HG03469 (cell line): ENCODE data around the gene CENPT.

ENCODE experiments used
- ATAC-seq: cut with Tn5 transposase; IDR thresholded peaks from one replicate; pipeline ENCODE4 v1.9.1; 2021; ENCODE audit warnings: mild to moderate bottlenecking, moderate library complexity, moderate number of reproducible peaks; ENCODE audit not compliant: unreplicated experiment

CENPT gene

GRCh38 chr16:67847064-67847861 lies at the start of gene CENPT:
CENPT (minus strand) TSS chr16:67847693; CDS start chr16:67833859, 13,834 bp downstream.
- ATAC-seq: peak; percentile 22

GRCh38 chr16:67897231-67897630 lies 49.7 kb upstream of the CENPT start:
- no peak for ATAC-seq

GRCh38 chr16:67893743-67894399 lies 46.4 kb upstream of the CENPT start:
- ATAC-seq: no peak

GRCh38 chr16:67892899-67893742 lies 45.6 kb upstream of the CENPT start, which contains the start of gene PSKH1:
PSKH1 (plus strand) TSS chr16:67893254; CDS start chr16:67908750, 15,496 bp downstream.
- ATAC-seq: peak; percentile 46

GRCh38 chr16:67892375-67892774 lies 44.9 kb upstream of the CENPT start:
- ATAC-seq: no peak

- no peak for ATAC-seq
Observed at GRCh38 chr16:67888331-67888730, 40.8 kb upstream of the CENPT start.

- no peak for ATAC-seq
Observed at GRCh38 chr16:67886387-67886786, 38.9 kb upstream of the CENPT start.

- ATAC-seq: no peak
Observed at GRCh38 chr16:67885976-67886375, 38.5 kb upstream of the CENPT start.

GRCh38 chr16:67885545-67885944 lies 38.1 kb upstream of the CENPT start:
- no peak for ATAC-seq

- ATAC-seq: no peak
Observed at GRCh38 chr16:67884684-67885083, 37.2 kb upstream of the CENPT start, which contains the start of gene NRN1L. NRN1L (plus strand) TSS chr16:67884885; CDS start chr16:67884904, 19 bp downstream.

GRCh38 chr16:67883872-67884261 lies 36.4 kb upstream of the CENPT start:
- ATAC-seq: no peak

- ATAC-seq: no peak
Observed at GRCh38 chr16:67883146-67883871, 35.8 kb upstream of the CENPT start.

- no peak for ATAC-seq
Observed at GRCh38 chr16:67882374-67883145, 35.1 kb upstream of the CENPT start.

GRCh38 chr16:67881621-67882161 lies 34.2 kb upstream of the CENPT start:
- no peak for ATAC-seq

GRCh38 chr16:67880584-67880983 lies 33.1 kb upstream of the CENPT start:
- ATAC-seq: no peak

- ATAC-seq: no peak
Observed at GRCh38 chr16:67879936-67880335, 32.4 kb upstream of the CENPT start.

- ATAC-seq: no peak
Observed at GRCh38 chr16:67879462-67879861, 32.0 kb upstream of the CENPT start.

GRCh38 chr16:67878846-67879245 lies 31.4 kb upstream of the CENPT start:
- ATAC-seq: no peak

GRCh38 chr16:67878232-67878631 lies 30.7 kb upstream of the CENPT start:
- no peak for ATAC-seq
